HG03095 (cell line): ENCODE measurements around the gene RAB11FIP4.

Source experiments
- ATAC-seq: cut with Tn5 transposase; IDR thresholded peaks from one replicate; pipeline ENCODE4 v1.9.1; 2021; ENCODE audit warnings: moderate library complexity; ENCODE audit not compliant: unreplicated experiment

Gene RAB11FIP4

DNA sequence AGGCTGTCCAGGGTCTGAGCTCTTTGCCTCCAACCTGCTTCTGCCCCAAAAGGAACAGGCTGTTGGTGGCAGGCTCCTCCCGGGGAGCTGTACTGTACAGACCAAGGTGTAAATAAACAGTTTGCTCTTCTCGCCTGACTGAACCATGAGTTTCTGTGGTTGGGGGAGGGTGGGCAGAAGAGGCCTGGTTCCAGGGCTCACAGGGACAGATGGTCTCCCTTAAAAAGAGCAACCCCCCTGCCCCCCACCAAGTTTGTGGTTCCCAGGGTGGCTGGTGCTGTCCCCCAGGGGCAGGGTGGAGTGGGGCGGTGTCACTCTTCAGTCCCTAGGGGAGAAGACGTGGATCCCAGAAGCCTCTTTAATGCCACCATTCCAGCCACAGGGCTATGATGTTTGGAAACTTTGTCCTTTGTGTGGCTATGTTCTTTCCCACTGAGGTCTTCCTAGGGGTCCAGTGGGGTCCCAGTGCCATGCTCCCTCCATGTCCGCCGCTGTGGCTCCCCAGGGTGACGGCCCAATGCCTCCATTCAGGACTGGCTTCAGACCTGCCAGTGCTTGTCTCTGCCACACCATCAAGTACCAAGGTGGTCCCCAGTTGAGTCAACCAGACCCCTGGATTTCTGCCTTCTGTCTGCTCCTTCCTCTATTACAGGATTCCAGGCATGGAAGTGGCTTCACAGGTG, 146.7 kb downstream of the RAB11FIP4 start:
- peak; percentile 51 for ATAC-seq

DNA sequence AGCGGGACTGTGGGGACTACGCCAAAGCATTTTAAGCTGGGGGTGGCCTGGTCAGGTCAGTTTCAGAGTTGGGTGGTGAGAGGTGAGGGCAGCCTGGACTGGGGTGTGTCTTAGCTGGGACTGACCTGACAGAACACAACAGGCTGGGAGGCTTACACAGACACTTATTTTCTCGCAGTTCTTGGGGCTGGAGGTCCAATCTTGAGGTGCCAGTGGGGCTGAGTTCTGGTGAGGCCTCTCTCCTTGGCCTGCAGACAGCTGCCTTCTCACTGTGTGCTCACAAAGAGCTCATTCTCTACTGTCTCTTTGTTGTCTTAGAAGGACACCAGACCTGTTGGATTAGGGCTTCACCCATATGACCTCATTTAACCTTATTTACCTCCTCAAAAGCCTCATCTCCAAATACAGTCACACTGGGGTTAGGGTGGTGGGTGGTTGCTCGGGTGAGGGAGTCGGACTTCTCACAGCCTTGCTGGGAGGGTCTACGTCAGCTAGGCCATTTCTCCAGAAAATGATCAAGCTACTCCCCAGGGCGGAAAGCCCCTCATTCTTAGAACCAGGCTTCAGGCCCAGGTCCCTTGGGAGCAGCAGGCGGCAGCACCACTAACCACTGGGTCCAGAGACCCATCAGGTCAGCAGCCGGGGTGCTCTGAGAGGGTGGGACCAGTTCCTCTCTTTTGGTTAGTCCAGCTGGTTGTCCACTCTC, 149.3 kb downstream of the RAB11FIP4 start:
- ATAC-seq = no peak

DNA sequence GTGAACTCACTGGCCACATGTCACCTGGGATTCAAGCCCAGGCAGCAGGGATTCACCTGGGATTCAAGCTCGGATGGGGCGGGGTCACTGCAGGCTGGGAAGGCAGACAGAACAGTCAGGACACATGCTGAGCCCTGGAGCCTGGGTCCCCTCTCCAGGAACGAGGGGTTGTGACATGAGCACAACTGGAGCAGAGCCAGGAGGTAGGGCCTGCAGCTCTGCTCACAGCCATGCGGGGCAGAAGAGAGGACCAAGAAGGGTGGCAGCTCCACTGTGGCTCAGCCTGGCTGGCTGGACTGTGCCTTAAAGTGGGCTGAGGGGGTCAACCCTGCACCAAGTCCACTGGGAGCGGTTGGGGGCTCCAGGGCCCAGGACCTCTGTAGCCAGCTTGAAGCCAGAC, 150.1 kb downstream of the RAB11FIP4 start:
- no peak for ATAC-seq

DNA sequence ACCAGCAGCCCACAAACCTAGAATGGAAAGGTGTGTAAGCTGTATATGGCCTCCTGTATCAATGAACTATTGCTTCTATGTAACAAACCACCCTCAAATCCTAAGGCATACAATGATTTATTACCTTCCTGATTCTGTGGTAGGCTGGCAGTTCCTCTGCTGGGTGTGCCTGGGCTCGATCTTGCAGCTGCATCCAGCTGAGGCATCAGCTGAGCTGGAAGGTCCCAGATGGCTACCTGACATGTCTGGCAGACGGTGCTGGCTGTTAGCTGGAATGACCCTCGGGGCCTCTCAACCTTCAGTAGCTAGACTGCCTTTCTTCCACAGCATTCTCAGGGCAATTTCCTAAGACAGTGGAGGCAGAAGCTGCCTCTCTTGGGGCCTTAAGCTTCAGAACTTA, 152.7 kb downstream of the RAB11FIP4 start:
- no peak for ATAC-seq

DNA sequence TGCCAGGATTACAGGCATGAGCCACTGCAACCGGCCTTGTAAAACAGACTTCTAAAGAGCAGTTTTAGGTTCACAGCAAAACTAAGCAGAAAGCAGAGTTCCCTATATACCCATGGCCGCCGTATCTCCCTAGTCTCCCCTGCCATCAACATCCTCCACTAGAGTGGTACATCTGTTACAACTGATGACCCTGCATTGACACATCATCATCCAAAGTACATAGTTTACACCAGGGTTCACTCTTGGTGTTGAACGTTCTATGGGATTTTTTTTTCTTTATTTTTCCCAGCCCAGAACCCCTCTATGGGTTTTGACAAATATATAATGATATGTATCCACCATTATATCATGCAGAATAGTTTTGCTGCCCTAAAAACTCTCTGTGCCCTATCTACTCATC, 155.2 kb downstream of the RAB11FIP4 start:
- ATAC-seq = no peak

DNA sequence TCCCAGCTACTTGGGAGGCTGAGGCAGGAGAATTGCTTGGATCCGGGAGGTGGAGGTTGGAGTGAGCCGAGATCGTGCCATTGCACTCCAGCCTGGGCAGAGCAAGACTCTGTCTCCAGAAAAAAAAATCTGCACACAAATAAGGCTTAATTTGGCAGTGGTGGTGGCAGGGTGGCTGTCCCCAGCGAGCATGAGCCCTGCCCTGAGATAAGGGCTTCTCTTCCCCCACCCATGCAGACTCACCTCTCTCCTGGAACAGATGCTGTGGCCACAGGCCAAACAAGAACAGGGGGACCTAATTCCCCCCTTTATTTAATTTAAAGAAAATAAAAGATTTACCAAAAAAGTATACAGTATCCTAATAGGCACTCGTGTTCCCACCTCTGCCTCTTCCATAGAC, 157.2 kb downstream of the RAB11FIP4 start:
- ATAC-seq = no peak

DNA sequence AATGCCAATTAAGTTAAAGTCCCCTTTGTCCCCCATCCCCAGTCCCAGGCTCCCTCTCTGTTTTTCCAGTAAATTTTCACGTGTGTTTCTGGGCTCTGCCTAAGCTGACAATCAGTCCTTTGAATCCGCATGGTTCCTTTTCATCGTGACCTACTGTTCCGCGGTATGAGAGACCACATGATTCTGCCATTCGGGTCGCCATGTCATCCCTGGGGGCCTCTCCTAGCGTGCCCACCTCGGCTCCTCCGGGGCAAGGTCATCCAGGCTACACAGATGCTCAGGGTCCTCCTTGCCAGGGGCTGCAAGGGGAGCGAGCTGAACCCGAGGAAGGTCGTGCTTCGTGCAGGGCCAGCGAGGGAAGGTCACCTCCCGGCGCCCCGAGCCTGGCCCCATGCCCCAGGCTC, 157.6 kb downstream of the RAB11FIP4 start:
- ATAC-seq = no peak

DNA sequence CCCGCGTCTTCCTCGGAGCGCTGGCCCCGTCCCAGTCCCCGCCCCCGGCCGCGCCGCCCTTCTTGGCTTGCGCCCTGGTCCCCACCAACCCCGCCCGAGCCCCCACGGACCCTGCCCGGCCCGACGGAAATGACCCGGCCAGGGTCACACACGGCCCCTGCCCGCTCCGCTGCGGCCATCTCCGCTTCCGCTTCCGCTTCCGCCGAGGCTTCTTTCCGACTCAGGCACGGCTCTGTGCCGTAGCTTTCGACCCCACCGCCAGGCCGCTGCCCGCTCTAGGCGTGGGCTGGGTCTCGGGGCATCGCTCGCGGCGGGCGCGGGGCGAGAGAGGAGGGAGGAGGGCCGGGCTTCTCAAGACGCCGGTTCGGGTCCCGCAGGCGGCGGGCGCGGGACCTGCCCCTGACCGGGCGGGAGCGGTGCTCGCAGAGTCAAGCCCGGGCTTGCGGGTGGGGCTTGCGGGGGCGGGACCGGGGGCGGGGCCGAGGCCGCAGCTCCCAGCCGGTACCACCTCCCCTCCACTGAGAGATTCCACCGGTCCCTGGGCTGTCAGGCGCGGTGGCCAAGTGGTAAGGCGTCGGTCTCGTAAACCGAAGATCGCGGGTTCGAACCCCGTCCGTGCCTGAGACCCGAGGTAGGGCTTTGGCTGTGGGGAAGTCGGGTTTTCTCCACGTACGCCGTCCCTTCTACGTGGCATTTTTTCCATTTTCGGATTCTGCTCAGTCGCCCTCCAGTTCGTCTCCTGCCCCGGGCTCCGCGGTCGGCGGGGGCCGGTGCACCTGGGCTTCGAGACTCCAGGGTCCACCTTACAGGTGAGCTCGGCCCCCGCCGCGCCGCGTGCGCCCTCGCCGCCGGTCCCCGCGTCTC, 158.3 kb downstream of the RAB11FIP4 start:
- ATAC-seq = peak; percentile 54

DNA sequence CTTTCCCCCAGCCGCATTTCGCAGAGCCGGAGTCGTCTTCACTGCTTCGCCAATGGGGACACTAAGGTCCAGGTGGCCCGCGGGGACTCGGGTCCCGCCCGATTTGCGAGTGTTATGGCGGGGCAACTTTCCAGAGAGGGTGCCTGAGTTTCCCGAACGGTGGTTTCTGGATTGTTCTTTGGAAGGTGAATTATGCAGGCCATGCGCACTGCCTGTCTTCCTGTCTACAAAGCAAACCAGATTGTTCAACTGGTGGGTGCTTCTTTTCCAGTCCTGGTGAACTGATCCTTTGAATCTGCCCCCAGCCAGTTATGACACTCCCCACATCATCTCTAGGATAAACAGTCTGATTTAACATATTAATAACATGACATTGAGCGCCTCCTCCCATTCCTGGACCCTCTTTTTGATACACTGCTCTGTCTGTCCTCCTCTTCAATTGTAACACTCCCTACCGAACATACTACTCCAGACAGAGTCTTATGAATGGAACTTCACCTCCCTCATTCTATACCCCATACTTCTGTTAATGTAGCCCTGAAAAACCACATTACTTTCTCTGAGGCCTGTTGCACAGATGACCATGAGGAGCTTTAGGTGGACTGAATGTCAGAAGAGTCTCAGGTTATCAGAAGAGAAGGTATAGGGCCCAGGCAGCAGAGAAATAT, 159.0 kb downstream of the RAB11FIP4 start:
- no peak for ATAC-seq

DNA sequence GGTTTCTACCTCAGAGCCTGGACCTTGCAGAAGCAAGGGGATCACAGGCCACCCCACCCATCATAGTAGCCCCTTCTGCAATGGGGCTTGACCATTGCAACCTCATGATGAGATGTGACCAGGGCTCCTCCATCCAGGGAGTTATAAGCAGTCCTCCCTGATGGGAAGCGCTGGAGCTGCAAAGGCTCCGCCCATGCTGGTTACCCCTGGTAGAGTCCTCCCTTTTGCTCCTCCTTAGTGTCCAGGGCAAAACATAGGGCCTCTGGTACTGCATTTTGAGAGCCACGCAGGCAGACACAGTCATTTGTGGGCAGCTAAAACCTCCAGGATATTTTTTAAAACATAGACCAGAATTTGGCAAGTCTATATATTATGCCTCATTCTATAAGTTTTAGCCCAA, 161.1 kb downstream of the RAB11FIP4 start:
- no peak for ATAC-seq

DNA sequence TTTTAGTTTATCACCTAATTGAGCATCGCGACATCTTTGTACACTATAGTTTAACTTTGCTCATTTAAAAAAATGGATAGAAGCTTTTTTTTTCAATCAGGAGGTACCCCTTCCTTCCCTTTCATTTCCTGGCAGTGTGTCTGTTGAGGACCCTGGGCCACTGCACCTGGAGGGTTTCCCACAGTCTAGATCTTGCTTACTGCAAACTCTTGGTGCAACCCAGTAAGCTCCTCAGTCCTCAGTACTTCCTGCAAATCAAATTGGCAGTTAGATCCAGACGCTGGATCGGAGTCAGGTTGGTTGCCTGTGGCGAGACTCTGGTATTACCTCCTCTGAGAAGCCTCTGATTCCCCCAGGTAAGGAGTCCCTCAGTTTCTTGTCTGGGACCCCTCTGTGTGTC, 162.0 kb downstream of the RAB11FIP4 start:
- ATAC-seq = no peak

DNA sequence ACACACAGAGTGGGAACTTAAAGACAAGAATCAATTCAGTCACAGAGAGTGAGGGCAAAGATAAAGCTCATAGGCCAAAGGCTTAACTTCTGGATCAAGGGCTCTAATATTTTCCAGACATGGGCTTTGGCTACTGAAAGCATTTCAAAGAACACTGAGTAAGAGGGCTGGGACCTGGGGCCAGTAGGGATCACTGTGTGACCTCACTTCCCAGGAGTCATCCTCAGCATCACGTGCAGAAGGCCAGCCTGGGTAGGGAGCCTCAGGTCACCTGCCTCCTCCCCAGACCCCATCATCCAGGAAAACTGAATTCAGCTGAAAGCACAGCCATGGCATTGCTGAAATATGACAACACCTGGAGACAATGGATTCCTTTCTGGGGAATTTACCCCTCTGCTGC, 163.5 kb downstream of the RAB11FIP4 start:
- ATAC-seq = no peak

DNA sequence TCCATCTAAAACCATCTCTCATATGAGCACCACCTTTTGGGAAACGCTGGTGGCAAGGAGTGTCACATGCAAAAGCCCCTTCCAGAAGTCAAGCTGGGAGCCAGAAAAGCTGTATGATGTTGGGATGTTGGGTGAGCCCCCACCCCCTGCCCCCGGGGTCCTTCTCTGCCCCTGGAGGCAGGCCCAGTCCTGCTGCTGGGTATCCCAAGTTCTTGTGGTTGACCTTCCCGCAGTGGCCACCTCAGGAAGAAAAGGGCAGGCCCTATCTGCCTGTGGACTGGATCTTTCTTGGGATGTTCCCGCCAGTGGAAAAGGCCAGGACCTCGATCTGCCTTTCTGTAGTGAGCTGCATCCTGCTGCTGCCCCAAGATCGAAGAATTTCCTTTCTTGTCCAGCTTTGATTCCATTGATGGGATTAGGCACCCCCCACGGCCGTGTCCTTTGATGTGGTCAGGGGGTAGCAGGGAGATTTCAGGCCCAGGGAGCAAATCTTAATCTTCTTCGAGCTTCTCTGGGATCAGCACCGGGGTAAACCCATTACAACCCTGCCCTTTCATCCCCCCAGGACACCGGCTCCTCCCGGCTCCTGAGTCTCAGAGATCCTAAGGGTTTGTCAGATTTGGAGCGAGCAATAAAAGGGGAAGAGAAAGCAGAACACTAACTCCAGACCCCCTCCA, 165.6 kb downstream of the RAB11FIP4 start:
- no peak for ATAC-seq

DNA sequence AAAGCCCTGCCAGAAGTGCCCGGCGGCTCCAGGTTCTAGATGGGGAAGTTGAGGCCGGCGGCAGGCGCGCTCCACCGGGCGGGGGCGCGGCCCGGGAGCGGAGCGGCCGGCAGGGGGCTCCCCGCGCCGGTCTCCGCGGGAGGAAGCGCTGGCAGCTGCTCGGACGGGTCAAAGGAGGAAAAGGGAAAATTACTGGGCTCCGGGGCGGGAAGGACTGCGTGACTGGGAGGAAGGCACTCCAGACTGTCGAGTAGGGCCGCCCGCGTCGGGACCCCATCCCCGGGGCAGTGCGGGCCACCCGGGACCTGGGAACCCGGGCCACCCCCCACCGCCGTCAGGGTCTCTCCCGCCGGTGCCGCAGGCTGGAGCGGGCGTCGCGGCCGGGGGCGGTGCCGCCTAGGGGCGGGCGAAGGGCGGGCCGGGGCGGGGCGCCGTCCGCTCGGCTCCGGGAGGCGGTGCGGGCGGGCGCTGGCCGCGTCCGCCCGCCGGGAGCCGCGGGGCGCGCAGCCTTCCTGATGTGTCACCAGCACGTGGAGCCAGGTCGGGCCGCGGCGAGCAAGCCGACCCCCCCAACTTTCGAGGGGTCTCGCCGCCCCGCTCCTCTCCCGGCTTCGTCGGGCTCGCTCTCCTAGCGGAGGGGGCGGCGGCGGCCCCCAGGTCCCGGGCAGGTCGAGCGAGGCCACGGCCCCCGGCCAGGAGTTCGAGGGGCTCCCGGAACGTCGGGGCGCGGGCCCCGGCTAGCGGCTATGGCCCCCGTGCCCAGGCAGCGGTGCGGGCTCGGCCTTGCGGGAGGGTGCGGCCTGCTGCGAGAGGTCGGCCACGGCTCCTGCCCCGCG, 167.5 kb downstream of the RAB11FIP4 start:
- ATAC-seq = no peak

DNA sequence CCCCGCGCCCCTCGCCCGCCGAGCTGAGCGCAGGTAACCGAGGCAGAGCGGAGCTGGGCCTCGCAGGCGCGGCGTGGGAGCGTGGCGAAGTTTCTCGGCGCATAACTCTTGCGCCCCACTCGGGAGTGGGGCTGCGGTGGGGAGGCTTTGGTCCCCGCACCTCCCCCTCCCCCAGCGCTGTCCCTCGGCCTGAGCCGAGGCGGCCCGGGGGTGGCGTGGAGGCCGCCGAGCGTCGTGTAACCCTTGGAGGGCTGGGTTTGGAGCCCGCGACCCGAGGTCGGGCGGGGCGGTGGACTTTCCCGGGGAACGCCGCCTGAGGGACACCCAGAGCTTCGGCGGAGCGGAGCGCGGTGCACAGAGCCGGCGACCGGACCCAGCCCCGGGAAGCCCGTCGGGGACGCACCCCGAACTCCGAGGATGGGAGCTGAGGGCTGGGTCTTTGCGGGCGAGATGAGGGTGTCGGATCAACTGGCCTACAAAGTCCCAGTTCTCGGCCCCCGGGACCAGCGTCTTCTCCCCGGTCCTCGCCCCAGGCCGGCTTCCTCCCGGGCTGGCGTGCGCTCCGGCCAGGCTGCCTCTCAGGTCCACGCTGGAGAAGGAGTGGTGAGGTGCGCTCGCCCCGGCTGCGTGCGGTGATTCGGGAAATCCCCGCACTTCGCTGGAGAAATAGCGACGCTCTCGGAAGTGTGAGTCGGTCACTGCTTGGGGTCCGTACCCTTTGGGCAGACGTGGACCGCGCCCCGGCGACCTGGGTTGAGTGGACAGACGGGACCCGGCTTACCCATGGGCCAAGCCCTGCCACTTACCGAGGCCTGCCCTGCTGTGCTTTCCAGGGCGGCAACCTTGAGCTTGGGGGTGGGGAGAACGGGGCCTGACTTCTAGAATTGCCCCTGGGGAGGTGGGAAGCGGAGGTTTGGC, 168.4 kb downstream of the RAB11FIP4 start:
- ATAC-seq = no peak

DNA sequence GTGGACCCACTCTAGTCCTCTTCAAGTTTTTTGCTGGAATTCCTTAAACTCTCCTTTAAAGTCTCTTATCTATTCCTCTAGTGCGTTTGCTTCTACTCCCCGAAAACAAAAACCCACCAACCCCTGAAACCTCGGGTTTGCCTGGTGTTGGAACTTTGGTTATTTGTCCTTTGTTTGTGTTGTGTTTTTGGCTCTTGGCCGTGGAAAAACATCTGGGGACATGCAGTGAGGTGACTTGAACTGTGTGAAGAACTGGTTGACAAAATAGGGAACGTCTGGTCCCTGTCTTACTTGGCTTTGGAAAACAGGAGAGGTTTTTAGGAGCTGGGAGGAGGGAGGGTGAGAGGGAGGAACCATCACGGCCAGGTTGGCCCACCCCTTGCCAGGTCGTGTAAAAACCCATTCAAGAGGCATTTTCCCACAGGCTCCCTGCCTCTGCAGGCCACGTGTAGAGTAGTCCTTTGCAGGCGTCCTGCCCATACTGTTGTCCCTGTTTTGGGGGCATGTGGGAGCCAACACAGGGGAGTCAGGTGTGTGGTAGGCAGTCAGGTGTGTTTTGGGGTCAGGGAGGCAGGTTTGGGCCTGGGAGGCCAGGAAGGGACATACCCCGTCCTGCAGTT, 169.3 kb downstream of the RAB11FIP4 start:
- no peak for ATAC-seq

DNA sequence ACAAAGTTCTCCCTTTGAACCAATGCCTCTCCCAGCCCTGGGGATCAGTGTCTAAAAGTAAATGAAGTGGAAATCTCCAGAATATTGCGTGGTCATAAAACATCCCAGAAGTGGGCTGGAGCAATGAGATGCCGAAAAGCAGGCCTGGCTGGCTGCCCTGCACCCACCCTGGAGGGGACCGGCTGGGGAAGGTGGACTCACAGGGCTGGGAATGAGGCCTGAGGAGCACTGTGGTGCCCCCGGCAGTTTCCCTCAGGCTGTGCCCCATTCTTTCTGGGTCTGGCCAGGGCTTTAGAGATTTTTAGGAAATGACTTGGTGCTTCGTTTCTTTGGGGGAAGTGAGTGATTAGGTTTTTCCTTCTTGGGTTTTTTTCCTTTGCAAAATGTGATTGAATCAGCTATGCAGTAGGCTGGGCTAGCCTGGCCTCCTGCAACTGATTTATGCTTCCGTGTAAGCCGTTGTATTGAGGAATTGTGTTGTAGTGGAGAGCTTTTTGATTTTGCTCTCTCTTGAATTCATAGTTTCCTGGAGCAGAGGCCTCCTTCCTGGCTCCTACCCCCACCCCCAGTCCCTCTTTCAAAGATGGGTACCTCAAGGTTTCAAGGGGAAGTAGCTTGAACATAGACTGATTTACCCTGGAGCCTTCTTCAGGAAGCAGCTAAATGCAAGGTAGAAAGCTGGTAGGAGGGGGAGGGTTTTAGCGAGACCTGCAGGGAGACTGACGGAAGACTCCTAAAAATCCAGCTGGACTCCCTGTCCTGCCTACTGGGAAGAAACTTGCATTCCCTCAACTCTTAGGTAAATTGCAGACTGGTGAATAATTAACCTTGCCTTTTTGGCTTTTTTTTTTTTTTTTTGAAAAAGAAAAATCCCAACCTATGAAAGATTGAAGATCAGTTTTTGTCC, 170.2 kb downstream of the RAB11FIP4 start:
- ATAC-seq = no peak
